GM23338 (cell line): ENCODE results near the gene KRT17. TPM values are rescaled to one million over a fixed set of nuclear protein-coding genes. Genes with fewer than 3 reads are reported as not detected.

Source experiments
- ATAC-seq: fragments of 200-7000 bp; cut with Tn5 transposase; 3 replicates; pipeline ENCODE4 v1.9.1; 2020
- DNase-seq: peaks from one replicate; pipeline ENCODE4 v3.0.0-alpha.2; 2015; ENCODE audit warnings: low spot score
- H2AFZ ChIP-seq: fragments of 200-600 bp; sonication (generic); 2 replicates; pipeline ENCODE4 v1.8.0; 2016; ENCODE audit warnings: antibody characterized with exemption, mild to moderate bottlenecking, moderate library complexity
- H3F3A ChIP-seq: fragments of 200-600 bp; sonication (generic); replicated peaks from 2 replicates; pipeline ENCODE4 v1.8.0; 2017; ENCODE audit warnings: antibody characterized with exemption, mixed run types, low read depth
- H3K27ac ChIP-seq: fragments of 200-600 bp; sonication (generic); 2 replicates; pipeline ENCODE4 v1.6.1; 2016; ENCODE audit warnings: low read depth
- H3K27me3 ChIP-seq: fragments of 200-600 bp; sonication (generic); 2 replicates; pipeline ENCODE4 v1.8.0; 2016; ENCODE audit warnings: mild to moderate bottlenecking, mixed run types, moderate library complexity; ENCODE audit not compliant: insufficient read depth
- H3K36me3 ChIP-seq: fragments of 200-600 bp; sonication (generic); 2 replicates; pipeline ENCODE4 v1.8.0; 2016; ENCODE audit warnings: mild to moderate bottlenecking; ENCODE audit not compliant: insufficient read depth
- H3K4me1 ChIP-seq: fragments of 200-600 bp; sonication (generic); 2 replicates; pipeline ENCODE4 v1.8.0; 2016; ENCODE audit warnings: mild to moderate bottlenecking, moderate library complexity; ENCODE audit not compliant: insufficient read depth
- H3K4me2 ChIP-seq: fragments of 200-600 bp; sonication (generic); 2 replicates; pipeline ENCODE4 v1.7.1; 2017; ENCODE audit warnings: mixed run types
- H3K4me3 ChIP-seq: fragments of 200-600 bp; sonication (generic); 2 replicates; pipeline ENCODE4 v1.6.1; 2016; ENCODE audit warnings: mixed run types
- H3K79me2 ChIP-seq: fragments of 200-600 bp; sonication (generic); replicated peaks from 2 replicates; pipeline ENCODE4 v1.8.0; 2017; ENCODE audit warnings: mild to moderate bottlenecking; ENCODE audit not compliant: insufficient read depth
- H3K9me2 ChIP-seq: fragments of 200-600 bp; sonication (generic); 2 replicates; pipeline ENCODE4 v1.8.0; 2017; ENCODE audit not compliant: insufficient read depth
- H4K20me1 ChIP-seq: fragments of 200-600 bp; sonication (generic); replicated peaks from 2 replicates; pipeline ENCODE4 v1.8.0; 2017; ENCODE audit warnings: mild to moderate bottlenecking; ENCODE audit not compliant: insufficient read depth
- H3K27ac Mint-ChIP-seq: 2 replicates; pipeline ENCODE4 v1.8.0; 2020; ENCODE audit warnings: inconsistent platforms, mild to moderate bottlenecking, moderate library complexity, mixed read lengths
- H3K27me3 Mint-ChIP-seq: 3 replicates; pipeline ENCODE4 v1.8.0; 2022; ENCODE audit warnings: low read depth, mild to moderate bottlenecking, moderate library complexity, mixed read lengths, inconsistent platforms; ENCODE audit not compliant: insufficient read depth, poor library complexity
- H3K36me3 Mint-ChIP-seq: 3 replicates; pipeline ENCODE4 v1.8.0; 2021; ENCODE audit warnings: low read depth, mild to moderate bottlenecking, inconsistent platforms, moderate library complexity, mixed read lengths
- H3K4me1 Mint-ChIP-seq: 3 replicates; pipeline ENCODE4 v1.8.0; 2020; ENCODE audit warnings: mild to moderate bottlenecking, inconsistent platforms, mixed read lengths
- H3K4me3 Mint-ChIP-seq: 3 replicates; pipeline ENCODE4 v1.8.0; 2021; ENCODE audit warnings: moderate library complexity, mild to moderate bottlenecking, inconsistent platforms, mixed read lengths
- H3K9me3 Mint-ChIP-seq: 3 replicates; pipeline ENCODE4 v1.8.0; 2020; ENCODE audit warnings: moderate library complexity, mild to moderate bottlenecking, inconsistent platforms, mixed read lengths
- CREB1 ChIP-seq: fragments of 250-450 bp; sonication (Bioruptor Pico); IDR thresholded peaks from 2 replicates; pipeline ENCODE4 v1.5.0; 2020; ENCODE audit warnings: low read depth, mild to moderate bottlenecking, moderate library complexity
- CTCF ChIP-seq, 2 experiments: fragments of 200-600 bp in 1 of 2; sonication (generic) in 1 of 2; conservative IDR thresholded peaks; 2 replicates each; pipeline versions ENCODE4 v1.5.1 to v1.6.1; 2016 to 2017; ENCODE audit warnings: antibody characterized with exemption in 2 of 2, low read depth in 2 of 2, mild to moderate bottlenecking in 2 of 2, moderate library complexity in 1 of 2
- JUNB ChIP-seq: IDR thresholded peaks from one replicate; pipeline ENCODE4 v1.6.1; 2016; ENCODE audit warnings: antibody characterized with exemption; ENCODE audit not compliant: unreplicated experiment
- NANOG ChIP-seq: IDR thresholded peaks from 2 replicates; pipeline ENCODE4 v1.6.1; 2016; ENCODE audit warnings: antibody characterized with exemption, borderline replicate concordance
- POLR2AphosphoS5 ChIP-seq: IDR thresholded peaks from 2 replicates; pipeline ENCODE4 v1.6.1; 2016; ENCODE audit warnings: antibody characterized with exemption, low read depth
- STAT1 ChIP-seq: IDR thresholded peaks from one replicate; pipeline ENCODE4 v1.6.1; 2016; ENCODE audit warnings: antibody characterized with exemption; ENCODE audit not compliant: unreplicated experiment
- ZNF114 ChIP-seq: fragments of 250-450 bp; sonication (Bioruptor Pico); IDR thresholded peaks from 2 replicates; pipeline ENCODE4 v1.5.0; 2020; ENCODE audit warnings: mild to moderate bottlenecking, moderate library complexity
- polyA plus RNA-seq: library from polyadenylated mRNA; unstranded; fragments of >200 nt; fragmentation: Nextera tagmentation; extraction: Ambion mirVana; gene quantifications from 2 replicates; pipeline ENCODE4 v1.2.1, GENCODE V29; 2016
- total RNA-seq: library from RNA; depleted of rRNA; stranded (reverse); fragments of >200 nt; shearing (Covaris generic); gene quantifications from 2 replicates; pipeline ENCODE4 v1.2.3, GENCODE V29; 2014; rRNA removed
- TF ChIP-seq, protein P1 (sequence below): IDR thresholded peaks from 2 replicates; pipeline ENCODE4 v1.6.1; 2016; ENCODE audit warnings: antibody characterized with exemption

The KRT17 gene
- total and polyA plus RNA-seq, 2 experiments from 2014 or later = 0.63 to 1.8 TPM

DNA sequence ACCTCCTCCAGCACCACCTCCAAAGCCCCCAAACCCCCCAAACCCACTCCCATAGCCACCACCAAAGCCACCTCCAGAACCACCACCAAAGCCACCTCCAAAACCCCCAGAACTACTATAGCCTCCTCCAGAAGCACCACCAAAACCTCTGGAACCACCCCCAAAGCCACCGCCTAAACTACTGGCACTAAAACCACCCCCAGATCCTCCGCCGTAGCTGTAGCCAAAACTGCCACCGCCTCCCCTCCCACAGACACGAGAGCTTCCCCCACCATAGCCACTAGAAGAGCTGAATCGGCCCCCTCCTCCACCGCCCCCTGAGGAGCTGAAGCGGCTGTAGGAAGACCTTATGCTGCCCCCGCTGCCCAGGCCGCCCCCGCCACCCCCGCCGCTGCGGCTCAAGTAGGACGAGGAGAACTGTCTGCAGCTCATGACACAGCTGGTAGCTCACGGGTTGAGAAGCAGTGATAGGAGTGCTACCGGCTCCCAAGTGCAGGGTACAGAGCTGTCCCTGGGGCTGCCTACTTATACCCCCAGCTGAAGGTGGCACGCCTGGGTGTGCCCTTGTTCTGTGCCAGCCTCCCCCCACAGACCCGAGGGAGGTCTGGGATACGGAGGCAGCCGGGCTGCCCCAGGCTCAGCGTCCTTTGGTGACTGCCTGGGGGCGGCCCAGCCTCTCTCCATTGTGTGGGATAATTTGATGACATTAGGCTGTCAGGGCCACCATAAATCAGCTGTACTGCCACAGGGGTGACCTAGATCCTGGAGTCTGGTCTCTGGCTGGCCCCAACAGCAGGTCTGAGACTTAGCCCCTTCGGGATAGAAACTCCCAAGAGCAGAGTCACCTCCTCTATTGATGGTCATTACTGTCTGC lies 52.6 kb downstream of the KRT17 start, which contains the start of gene KRT9:
KRT9 (minus strand) TSS at position 499 of the 874 bp plus-strand sequence; CDS start at position 432, 67 bp downstream.
- TF ChIP-seq CREB1 (CRISPR knock-in tag) = no peak
- no peak for TF ChIP-seq CTCF (conservative IDR thresholded peaks at IDR 0.05; ENCODE audit: low read depth in 2 of 2)
- no peak for TF ChIP-seq NANOG
- TF ChIP-seq STAT1 = no peak
- TF ChIP-seq POLR2AphosphoS5 = no peak
- no peak for TF ChIP-seq ZNF114 (CRISPR knock-in tag)
- no peak for TF ChIP-seq JUNB
- TF ChIP-seq, protein P1, sequence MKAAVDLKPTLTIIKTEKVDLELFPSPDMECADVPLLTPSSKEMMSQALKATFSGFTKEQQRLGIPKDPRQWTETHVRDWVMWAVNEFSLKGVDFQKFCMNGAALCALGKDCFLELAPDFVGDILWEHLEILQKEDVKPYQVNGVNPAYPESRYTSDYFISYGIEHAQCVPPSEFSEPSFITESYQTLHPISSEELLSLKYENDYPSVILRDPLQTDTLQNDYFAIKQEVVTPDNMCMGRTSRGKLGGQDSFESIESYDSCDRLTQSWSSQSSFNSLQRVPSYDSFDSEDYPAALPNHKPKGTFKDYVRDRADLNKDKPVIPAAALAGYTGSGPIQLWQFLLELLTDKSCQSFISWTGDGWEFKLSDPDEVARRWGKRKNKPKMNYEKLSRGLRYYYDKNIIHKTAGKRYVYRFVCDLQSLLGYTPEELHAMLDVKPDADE = no peak
- ATAC-seq = no peak

More for the DNA sequence above, 52.6 kb downstream of the KRT17 start, which contains the start of gene KRT9:
- Histone ChIP-seq H3F3A (no peaks in the 10 kb centered on the region), H3K27ac (no peak within 1 kb of the TSS), H3K79me2 (no peaks in the 10 kb centered on the region), H3K27me3 (no peaks in the 10 kb centered on the region), H4K20me1 (no peaks in the 10 kb centered on the region), H3K36me3 (no peaks in the 10 kb centered on the region), H3K4me1 (no peaks in the 10 kb centered on the region), H3K9me2 (peaks cover 10% of the 10 kb centered on the region; the same call in 1 of the 2 replicates), H2AFZ (no peak within 1 kb of the TSS), H3K4me2 (no peak within 1 kb of the TSS), H3K4me3 (no peak within 1 kb of the TSS)
- Mint-ChIP-seq H3K9me3 (peaks cover 6% of the 10 kb centered on the region; the same call in 1 of the 3 replicates), H3K27me3 (peaks cover 12% of the 10 kb centered on the region), H3K4me3 (no peak within 1 kb of the TSS), H3K4me1 (no peaks in the 10 kb centered on the region), H3K36me3 (no peaks in the 10 kb centered on the region), H3K27ac (no peak within 1 kb of the TSS)
- DNase-seq = no peak

Other genes starting within 250 kb of the KRT17 start
- not detected in 2 replicates for gene KRT34, start 242.3 kb downstream of the KRT17 start, total RNA-seq
- gene KRT34, start 242.3 kb downstream of the KRT17 start, polyA plus RNA-seq = not detected in 2 replicates
- gene KRT31, start 227.0 kb downstream of the KRT17 start, total RNA-seq = not detected in 2 replicates
- gene KRT31, start 227.0 kb downstream of the KRT17 start, polyA plus RNA-seq = not detected in 2 replicates
- gene KRT37, start 200.0 kb downstream of the KRT17 start, total RNA-seq = not detected in 2 replicates
- gene KRT37, start 200.0 kb downstream of the KRT17 start, polyA plus RNA-seq = not detected in 2 replicates
- not detected in 2 replicates for gene KRT38, start 183.6 kb downstream of the KRT17 start, total RNA-seq
- not detected in 2 replicates for gene KRT38, start 183.6 kb downstream of the KRT17 start, polyA plus RNA-seq
- not detected in 2 replicates for gene KRT32, start 157.2 kb downstream of the KRT17 start, total RNA-seq
- not detected in 2 replicates for gene KRT32, start 157.2 kb downstream of the KRT17 start, polyA plus RNA-seq
- gene KRT35, start 143.4 kb downstream of the KRT17 start, total RNA-seq = not detected in 2 replicates
- gene KRT35, start 143.4 kb downstream of the KRT17 start, polyA plus RNA-seq = not detected in 2 replicates
- gene KRT36, start 134.7 kb downstream of the KRT17 start, total RNA-seq = not detected in 2 replicates
- gene KRT36, start 134.7 kb downstream of the KRT17 start, polyA plus RNA-seq = not detected in 2 replicates
- not detected in 2 replicates for gene KRT13, start 119.0 kb downstream of the KRT17 start, total RNA-seq
- gene KRT13, start 119.0 kb downstream of the KRT17 start, polyA plus RNA-seq = not detected in 2 replicates
- 0.03 and 1.2 TPM in 2 replicates for gene KRT15, start 105.7 kb downstream of the KRT17 start, total RNA-seq
- gene KRT15, start 105.7 kb downstream of the KRT17 start, polyA plus RNA-seq = not detected in 2 replicates
- 109 and 134 TPM in 2 replicates for gene KRT19, start 96.3 kb downstream of the KRT17 start, total RNA-seq
- 105 and 112 TPM in 2 replicates for gene KRT19, start 96.3 kb downstream of the KRT17 start, polyA plus RNA-seq
- not detected in 2 replicates for gene KRT9, start 52.5 kb downstream of the KRT17 start, total RNA-seq
- not detected in 2 replicates for gene KRT9, start 52.5 kb downstream of the KRT17 start, polyA plus RNA-seq
- not detected in 2 replicates for gene KRT14, start 37.7 kb downstream of the KRT17 start, total RNA-seq
- gene KRT14, start 37.7 kb downstream of the KRT17 start, polyA plus RNA-seq = not detected in 2 replicates
- gene KRT16, start 11.8 kb downstream of the KRT17 start, total RNA-seq = not detected in 2 replicates
- not detected in 2 replicates for gene KRT16, start 11.8 kb downstream of the KRT17 start, polyA plus RNA-seq
- 270 and 272 TPM in 2 replicates for gene EIF1, start 64.3 kb upstream of the KRT17 start, total RNA-seq
- 525 and 603 TPM in 2 replicates for gene EIF1, start 64.3 kb upstream of the KRT17 start, polyA plus RNA-seq
- gene GAST, start 87.8 kb upstream of the KRT17 start, total RNA-seq = not detected in 2 replicates
- not detected in 2 replicates for gene GAST, start 87.8 kb upstream of the KRT17 start, polyA plus RNA-seq
- gene HAP1, start 110.1 kb upstream of the KRT17 start, total RNA-seq = 2.2 and 3.5 TPM in 2 replicates
- 1.4 and 1.6 TPM in 2 replicates for gene HAP1, start 110.1 kb upstream of the KRT17 start, polyA plus RNA-seq
- 160 and 177 TPM in 2 replicates for gene JUP, start 162.1 kb upstream of the KRT17 start, total RNA-seq
- 45.5 and 47.2 TPM in 2 replicates for gene JUP, start 162.1 kb upstream of the KRT17 start, polyA plus RNA-seq
- 27.9 and 33.3 TPM in 2 replicates for gene P3H4, start 187.4 kb upstream of the KRT17 start, total RNA-seq
- 16.0 and 17.0 TPM in 2 replicates for gene P3H4, start 187.4 kb upstream of the KRT17 start, polyA plus RNA-seq
- gene FKBP10, start 188.4 kb upstream of the KRT17 start, total RNA-seq = 137 and 151 TPM in 2 replicates
- 26.2 and 32.2 TPM in 2 replicates for gene FKBP10, start 188.4 kb upstream of the KRT17 start, polyA plus RNA-seq
- 68.9 and 78.3 TPM in 2 replicates for gene NT5C3B, start 211.7 kb upstream of the KRT17 start, total RNA-seq
- 58.2 and 59.1 TPM in 2 replicates for gene NT5C3B, start 211.7 kb upstream of the KRT17 start, polyA plus RNA-seq
- gene KLHL10, start 213.2 kb upstream of the KRT17 start, total RNA-seq = 0.27 and 0.42 TPM in 2 replicates
- gene KLHL10, start 213.2 kb upstream of the KRT17 start, polyA plus RNA-seq = 0.13 TPM in 1 of 2 replicates, not detected in the other
- gene KLHL11, start 240.8 kb upstream of the KRT17 start, total RNA-seq = 23.7 and 25.5 TPM in 2 replicates
- gene KLHL11, start 240.8 kb upstream of the KRT17 start, polyA plus RNA-seq = 6.8 and 8.7 TPM in 2 replicates